GM23338 (cell line): ENCODE measurements around the gene CYP27A1. TPM values are rescaled to one million over a fixed set of nuclear protein-coding genes. Genes with fewer than 3 reads are reported as not detected.

Experiments
- ATAC-seq: fragments of 200-7000 bp; cut with Tn5 transposase; 3 replicates; pipeline ENCODE4 v1.9.1; 2020
- DNase-seq: peaks from one replicate; pipeline ENCODE4 v3.0.0-alpha.2; 2015; ENCODE audit warnings: low spot score
- H2AFZ ChIP-seq: fragments of 200-600 bp; sonication (generic); 2 replicates; pipeline ENCODE4 v1.8.0; 2016; ENCODE audit warnings: antibody characterized with exemption, mild to moderate bottlenecking, moderate library complexity
- H3F3A ChIP-seq: fragments of 200-600 bp; sonication (generic); replicated peaks from 2 replicates; pipeline ENCODE4 v1.8.0; 2017; ENCODE audit warnings: antibody characterized with exemption, mixed run types, low read depth
- H3K27ac ChIP-seq: fragments of 200-600 bp; sonication (generic); 2 replicates; pipeline ENCODE4 v1.6.1; 2016; ENCODE audit warnings: low read depth
- H3K27me3 ChIP-seq: fragments of 200-600 bp; sonication (generic); 2 replicates; pipeline ENCODE4 v1.8.0; 2016; ENCODE audit warnings: mild to moderate bottlenecking, mixed run types, moderate library complexity; ENCODE audit not compliant: insufficient read depth
- H3K36me3 ChIP-seq: fragments of 200-600 bp; sonication (generic); 2 replicates; pipeline ENCODE4 v1.8.0; 2016; ENCODE audit warnings: mild to moderate bottlenecking; ENCODE audit not compliant: insufficient read depth
- H3K4me1 ChIP-seq: fragments of 200-600 bp; sonication (generic); 2 replicates; pipeline ENCODE4 v1.8.0; 2016; ENCODE audit warnings: mild to moderate bottlenecking, moderate library complexity; ENCODE audit not compliant: insufficient read depth
- H3K4me2 ChIP-seq: fragments of 200-600 bp; sonication (generic); 2 replicates; pipeline ENCODE4 v1.7.1; 2017; ENCODE audit warnings: mixed run types
- H3K4me3 ChIP-seq: fragments of 200-600 bp; sonication (generic); 2 replicates; pipeline ENCODE4 v1.6.1; 2016; ENCODE audit warnings: mixed run types
- H3K79me2 ChIP-seq: fragments of 200-600 bp; sonication (generic); replicated peaks from 2 replicates; pipeline ENCODE4 v1.8.0; 2017; ENCODE audit warnings: mild to moderate bottlenecking; ENCODE audit not compliant: insufficient read depth
- H3K9me2 ChIP-seq: fragments of 200-600 bp; sonication (generic); 2 replicates; pipeline ENCODE4 v1.8.0; 2017; ENCODE audit not compliant: insufficient read depth
- H4K20me1 ChIP-seq: fragments of 200-600 bp; sonication (generic); replicated peaks from 2 replicates; pipeline ENCODE4 v1.8.0; 2017; ENCODE audit warnings: mild to moderate bottlenecking; ENCODE audit not compliant: insufficient read depth
- H3K27ac Mint-ChIP-seq: 2 replicates; pipeline ENCODE4 v1.8.0; 2020; ENCODE audit warnings: inconsistent platforms, mild to moderate bottlenecking, moderate library complexity, mixed read lengths
- H3K27me3 Mint-ChIP-seq: 3 replicates; pipeline ENCODE4 v1.8.0; 2022; ENCODE audit warnings: low read depth, mild to moderate bottlenecking, moderate library complexity, mixed read lengths, inconsistent platforms; ENCODE audit not compliant: insufficient read depth, poor library complexity
- H3K36me3 Mint-ChIP-seq: 3 replicates; pipeline ENCODE4 v1.8.0; 2021; ENCODE audit warnings: low read depth, mild to moderate bottlenecking, inconsistent platforms, moderate library complexity, mixed read lengths
- H3K4me1 Mint-ChIP-seq: 3 replicates; pipeline ENCODE4 v1.8.0; 2020; ENCODE audit warnings: mild to moderate bottlenecking, inconsistent platforms, mixed read lengths
- H3K4me3 Mint-ChIP-seq: 3 replicates; pipeline ENCODE4 v1.8.0; 2021; ENCODE audit warnings: moderate library complexity, mild to moderate bottlenecking, inconsistent platforms, mixed read lengths
- H3K9me3 Mint-ChIP-seq: 3 replicates; pipeline ENCODE4 v1.8.0; 2020; ENCODE audit warnings: moderate library complexity, mild to moderate bottlenecking, inconsistent platforms, mixed read lengths
- CREB1 ChIP-seq: fragments of 250-450 bp; sonication (Bioruptor Pico); IDR thresholded peaks from 2 replicates; pipeline ENCODE4 v1.5.0; 2020; ENCODE audit warnings: low read depth, mild to moderate bottlenecking, moderate library complexity
- CTCF ChIP-seq, 2 experiments: fragments of 200-600 bp in 1 of 2; sonication (generic) in 1 of 2; conservative IDR thresholded peaks; 2 replicates each; pipeline versions ENCODE4 v1.5.1 to v1.6.1; 2016 to 2017; ENCODE audit warnings: antibody characterized with exemption in 2 of 2, low read depth in 2 of 2, mild to moderate bottlenecking in 2 of 2, moderate library complexity in 1 of 2
- ETS1 ChIP-seq: IDR thresholded peaks from 2 replicates; pipeline ENCODE4 v1.6.1; 2016; ENCODE audit warnings: antibody characterized with exemption
- EZH2 ChIP-seq: fragments of 200-600 bp; sonication (generic); IDR thresholded peaks from one replicate; pipeline ENCODE4 v1.8.0; 2017; ENCODE audit warnings: antibody characterized with exemption, mild to moderate bottlenecking, low read depth; ENCODE audit not compliant: unreplicated experiment
- EZH2phosphoT487 ChIP-seq: fragments of 200-600 bp; sonication (generic); IDR thresholded peaks from one replicate; pipeline ENCODE4 v1.8.1; 2018; ENCODE audit warnings: antibody characterized with exemption; ENCODE audit not compliant: unreplicated experiment
- JUNB ChIP-seq: IDR thresholded peaks from one replicate; pipeline ENCODE4 v1.6.1; 2016; ENCODE audit warnings: antibody characterized with exemption; ENCODE audit not compliant: unreplicated experiment
- NANOG ChIP-seq: IDR thresholded peaks from 2 replicates; pipeline ENCODE4 v1.6.1; 2016; ENCODE audit warnings: antibody characterized with exemption, borderline replicate concordance
- POLR2AphosphoS5 ChIP-seq: IDR thresholded peaks from 2 replicates; pipeline ENCODE4 v1.6.1; 2016; ENCODE audit warnings: antibody characterized with exemption, low read depth
- ZNF114 ChIP-seq: fragments of 250-450 bp; sonication (Bioruptor Pico); IDR thresholded peaks from 2 replicates; pipeline ENCODE4 v1.5.0; 2020; ENCODE audit warnings: mild to moderate bottlenecking, moderate library complexity
- ZNF331 ChIP-seq: fragments of 250-450 bp; sonication (Bioruptor Pico); IDR thresholded peaks from 2 replicates; pipeline ENCODE4 v1.5.0; 2020; ENCODE audit warnings: low read depth, mild to moderate bottlenecking, moderate library complexity
- ZNF462 ChIP-seq: fragments of 250-450 bp; sonication (Bioruptor Pico); IDR thresholded peaks from 2 replicates; pipeline ENCODE4 v1.5.0; 2020; ENCODE audit warnings: mild to moderate bottlenecking, moderate library complexity
- polyA plus RNA-seq: library from polyadenylated mRNA; unstranded; fragments of >200 nt; fragmentation: Nextera tagmentation; extraction: Ambion mirVana; gene quantifications from 2 replicates; pipeline ENCODE4 v1.2.1, GENCODE V29; 2016
- total RNA-seq: library from RNA; depleted of rRNA; stranded (reverse); fragments of >200 nt; shearing (Covaris generic); gene quantifications from 2 replicates; pipeline ENCODE4 v1.2.3, GENCODE V29; 2014
- TF ChIP-seq, protein P1 (sequence below): IDR thresholded peaks from one replicate; pipeline ENCODE4 v1.6.1; 2018; ENCODE audit warnings: antibody characterized with exemption; ENCODE audit not compliant: unreplicated experiment

Gene CYP27A1
- total and polyA plus RNA-seq, 2 experiments from 2014 or later, result 2.2 to 6.9 TPM

GRCh38 chr2:218812861-218813260 lies 30.9 kb downstream of the CYP27A1 start:
- Histone ChIP-seq H3K79me2 (no peaks in the 10 kb centered on the region), H3K4me1 (no peaks in the 10 kb centered on the region), H3K9me2 (no peaks in the 10 kb centered on the region), H3F3A (no peaks in the 10 kb centered on the region), H3K4me2 (no peak overlapping the region), H3K27me3 (no peaks in the 10 kb centered on the region), H4K20me1 (no peaks in the 10 kb centered on the region), H3K27ac (no peak overlapping the region), H3K36me3 (no peaks in the 10 kb centered on the region), H2AFZ (no peak overlapping the region), H3K4me3 (no peak overlapping the region)
- H3K9me3 Mint-ChIP-seq, result no peaks in the 10 kb centered on the region
- H3K27ac Mint-ChIP-seq, result no peak overlapping the region
- DNase-seq, result no peak
- H3K36me3 Mint-ChIP-seq, result no peaks in the 10 kb centered on the region
- H3K4me3 Mint-ChIP-seq, result no peak overlapping the region
- H3K4me1 Mint-ChIP-seq, result no peaks in the 10 kb centered on the region
- no peak for ATAC-seq
- peaks cover 4% of the 10 kb centered on the region for H3K27me3 Mint-ChIP-seq
- TF ChIP-seq ZNF331 (CRISPR knock-in tag) (no peak), POLR2AphosphoS5 (no peak), ZNF462 (CRISPR knock-in tag) (no peak), EZH2 (no peak), NANOG (no peak), ZNF114 (CRISPR knock-in tag) (no peak), EZH2phosphoT487 (no peak), ETS1 (no peak), JUNB (no peak), CREB1 (CRISPR knock-in tag) (no peak), CTCF (conservative IDR thresholded peaks at IDR 0.05; ENCODE audit: low read depth in 2 of 2) (no peak)
- TF ChIP-seq, protein P1, sequence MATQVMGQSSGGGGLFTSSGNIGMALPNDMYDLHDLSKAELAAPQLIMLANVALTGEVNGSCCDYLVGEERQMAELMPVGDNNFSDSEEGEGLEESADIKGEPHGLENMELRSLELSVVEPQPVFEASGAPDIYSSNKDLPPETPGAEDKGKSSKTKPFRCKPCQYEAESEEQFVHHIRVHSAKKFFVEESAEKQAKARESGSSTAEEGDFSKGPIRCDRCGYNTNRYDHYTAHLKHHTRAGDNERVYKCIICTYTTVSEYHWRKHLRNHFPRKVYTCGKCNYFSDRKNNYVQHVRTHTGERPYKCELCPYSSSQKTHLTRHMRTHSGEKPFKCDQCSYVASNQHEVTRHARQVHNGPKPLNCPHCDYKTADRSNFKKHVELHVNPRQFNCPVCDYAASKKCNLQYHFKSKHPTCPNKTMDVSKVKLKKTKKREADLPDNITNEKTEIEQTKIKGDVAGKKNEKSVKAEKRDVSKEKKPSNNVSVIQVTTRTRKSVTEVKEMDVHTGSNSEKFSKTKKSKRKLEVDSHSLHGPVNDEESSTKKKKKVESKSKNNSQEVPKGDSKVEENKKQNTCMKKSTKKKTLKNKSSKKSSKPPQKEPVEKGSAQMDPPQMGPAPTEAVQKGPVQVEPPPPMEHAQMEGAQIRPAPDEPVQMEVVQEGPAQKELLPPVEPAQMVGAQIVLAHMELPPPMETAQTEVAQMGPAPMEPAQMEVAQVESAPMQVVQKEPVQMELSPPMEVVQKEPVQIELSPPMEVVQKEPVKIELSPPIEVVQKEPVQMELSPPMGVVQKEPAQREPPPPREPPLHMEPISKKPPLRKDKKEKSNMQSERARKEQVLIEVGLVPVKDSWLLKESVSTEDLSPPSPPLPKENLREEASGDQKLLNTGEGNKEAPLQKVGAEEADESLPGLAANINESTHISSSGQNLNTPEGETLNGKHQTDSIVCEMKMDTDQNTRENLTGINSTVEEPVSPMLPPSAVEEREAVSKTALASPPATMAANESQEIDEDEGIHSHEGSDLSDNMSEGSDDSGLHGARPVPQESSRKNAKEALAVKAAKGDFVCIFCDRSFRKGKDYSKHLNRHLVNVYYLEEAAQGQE, result no peak
